Caco-2 (cell line): ENCODE results near the gene CSNK1A1. TPM values are rescaled to one million over a fixed set of nuclear protein-coding genes. Genes with fewer than 3 reads are reported as not detected.

Experiments
- Bru-seq: library from RNA; stranded (reverse); fragments of 400-500 nt; gene quantifications from one replicate; lab custom pipeline; 2021; lab: Mats Ljungman, UMichigan
- BruChase-seq, 2 experiments: library from RNA; stranded (reverse); fragments of 400-500 nt; gene quantifications; one replicate each; lab custom pipeline; 2021; lab: Mats Ljungman, UMichigan
- BruUV-seq: library from RNA; stranded (reverse); fragments of 400-500 nt; replicated peaks from 2 replicates; lab custom pipeline; 2021; lab: Mats Ljungman, UMichigan
- CTCF ChIA-PET: fragments of 300-600 bp; sonication (Branson Sonifier 250); formaldehyde crosslinking; loops from one replicate; lab custom pipeline; 2022; ENCODE audit warnings: antibody characterized with exemption; lab: Charles Lee
- POLR2A ChIA-PET: fragments of 300-600 bp; sonication (Branson Sonifier 250); formaldehyde crosslinking; loops from one replicate; lab custom pipeline; 2022; ENCODE audit warnings: antibody characterized with exemption; lab: Charles Lee
- DNase-seq, 2 experiments: peaks; one replicate each; pipeline versions ENCODE4 v3.0.0 to v3.0.0-alpha.2; 2020 to 2022
- H3K27me3 ChIP-seq: replicated peaks from 2 replicates; pipeline ENCODE4 v1.6.0; 2011; ENCODE audit warnings: low read length; ENCODE audit not compliant: control insufficient read depth, insufficient read depth
- H3K36me3 ChIP-seq: 2 replicates; pipeline ENCODE4 v1.5.1; 2011; ENCODE audit warnings: low read length; ENCODE audit not compliant: control insufficient read depth, insufficient read depth
- H3K4me1 ChIP-seq: fragments of 250-450 bp; sonication (Bioruptor Pico); 2 replicates; pipeline ENCODE4 v1.5.1; 2020; ENCODE audit warnings: mild to moderate bottlenecking
- H3K4me3 ChIP-seq: 2 replicates; pipeline ENCODE4 v1.5.1; 2011; ENCODE audit warnings: low read depth, mild to moderate bottlenecking, control low read depth, low read length
- H3K9me3 ChIP-seq: fragments of 250-450 bp; sonication (Bioruptor Pico); 2 replicates; pipeline ENCODE4 v1.5.1; 2020; ENCODE audit warnings: mild to moderate bottlenecking, moderate library complexity
- H3K27ac Mint-ChIP-seq: one replicate; pipeline ENCODE4 v1.8.0; 2022; ENCODE audit warnings: mixed read lengths; ENCODE audit not compliant: unreplicated experiment
- H3K27me3 Mint-ChIP-seq: one replicate; pipeline ENCODE4 v1.8.0; 2022; ENCODE audit warnings: mixed read lengths; ENCODE audit not compliant: insufficient read depth, unreplicated experiment
- H3K36me3 Mint-ChIP-seq: one replicate; pipeline ENCODE4 v1.8.0; 2022; ENCODE audit warnings: mild to moderate bottlenecking, mixed read lengths; ENCODE audit not compliant: insufficient read depth, unreplicated experiment
- H3K4me1 Mint-ChIP-seq: one replicate; pipeline ENCODE4 v1.8.0; 2022; ENCODE audit warnings: low read depth, mixed read lengths; ENCODE audit not compliant: unreplicated experiment
- H3K4me3 Mint-ChIP-seq: one replicate; pipeline ENCODE4 v1.8.0; 2022; ENCODE audit warnings: mild to moderate bottlenecking, moderate library complexity, mixed read lengths; ENCODE audit not compliant: unreplicated experiment
- H3K9me3 Mint-ChIP-seq: one replicate; pipeline ENCODE4 v1.8.0; 2022; ENCODE audit warnings: mixed read lengths; ENCODE audit not compliant: unreplicated experiment
- intact Hi-C: fragments of 100-400 bp; cut with micrococcal nuclease; formaldehyde crosslinking; loops from one replicate; pipeline ENCODE4 v1.10.0; 2022; ENCODE audit not compliant: unreplicated experiment
- long read RNA-seq: library from polyadenylated mRNA; stranded (forward); transcript quantifications from one replicate; pipeline ENCODE4 v2.0.0, GENCODE V29; 2022
- total RNA-seq: library from RNA; stranded (reverse); gene quantifications from 2 replicates; pipeline ENCODE4 v1.2.3, GENCODE V29; 2022
- TF ChIP-seq, protein P1 (sequence below), 2 experiments: fragments of 200-600 bp in 1 of 2; IDR thresholded peaks; 1 replicate in 1 of 2; 2 replicates in 1 of 2; pipeline versions ENCODE4 v1.5.1 to v1.8.0; 2011 to 2022; ENCODE audit warnings: antibody characterized with exemption in 1 of 2, control low read depth in 1 of 2, inconsistent platforms in 1 of 2, low read depth in 1 of 2, low read length in 1 of 2, mild to moderate bottlenecking in 1 of 2, moderate library complexity in 1 of 2; ENCODE audit not compliant: insufficient read depth in 1 of 2, severe bottlenecking in 1 of 2, unreplicated experiment in 1 of 2

The CSNK1A1 gene
- 252 and 264 TPM in 2 replicates for total RNA-seq
- Bru-seq, nascent RNA = percentile 97 among the genes with signal in this experiment
- percentile 94 among the genes with signal in this experiment for BruChase-seq, experiment 1, labeled RNA remaining after a 2-hour chase
- percentile 94 among the genes with signal in this experiment for BruChase-seq, experiment 2, labeled RNA remaining after a 6-hour chase
- long read RNA-seq, full-length matches to known transcripts = 209 of 296 reads
- long read RNA-seq, partial matches to known transcripts = 39 of 296 reads
- long read RNA-seq, other reads (novel, unspliced or antisense) = 48 of 296 reads

DNA sequence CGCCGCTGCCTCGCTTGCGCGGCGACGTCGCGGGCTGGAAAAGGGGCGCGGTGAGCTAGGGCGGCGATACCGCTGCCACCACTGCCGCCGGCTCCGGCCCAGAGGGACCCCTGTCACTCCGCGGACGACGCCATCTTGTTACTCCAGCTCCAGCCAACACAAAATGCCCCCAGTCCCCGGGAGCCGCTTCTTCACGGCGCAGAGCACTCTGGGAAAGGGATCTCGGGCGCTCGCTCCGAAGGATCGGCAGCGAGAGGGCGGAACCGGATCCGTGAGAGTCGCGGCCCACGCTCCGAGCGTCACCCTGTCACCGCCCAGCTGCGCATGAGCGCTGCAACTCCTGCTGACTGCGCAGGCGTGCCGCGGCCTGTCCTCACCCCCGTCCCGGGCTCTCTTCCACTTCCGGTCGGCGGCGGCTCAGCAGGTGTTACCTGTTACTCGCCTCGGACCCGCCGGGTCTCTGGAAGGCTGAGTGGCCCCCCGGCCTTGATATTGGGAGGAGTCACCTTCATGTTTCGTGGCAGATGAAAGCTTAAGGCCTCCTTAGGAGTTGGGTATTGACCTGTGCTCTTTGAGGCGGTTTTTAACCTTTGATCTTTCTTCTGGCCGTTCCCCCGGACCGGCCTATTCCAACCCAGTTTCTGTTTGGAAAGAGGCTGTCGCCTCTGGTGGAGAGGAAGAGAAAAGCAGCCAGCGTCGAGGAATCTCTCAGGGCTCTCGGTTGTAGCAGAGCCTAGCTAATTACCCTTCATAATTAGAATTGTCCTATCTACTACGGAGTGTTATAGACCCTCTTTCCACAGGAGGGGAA lies at the start of gene CSNK1A1:
Gene CSNK1A1 (minus strand): TSS at position 213 of the 811 bp plus-strand sequence. CDS start 475 bp downstream, outside the sequence.
- Histone ChIP-seq H3K4me1 (peaks cover 30% of the 10 kb centered on the region), H3K27me3 (no peaks in the 10 kb centered on the region), H3K36me3 (no peaks in the 10 kb centered on the region), H3K9me3 (no peaks in the 10 kb centered on the region), H3K4me3 (peak within 1 kb of the TSS; percentile 76)
- Mint-ChIP-seq H3K9me3 (no peaks in the 10 kb centered on the region), H3K36me3 (peaks cover 51% of the 10 kb centered on the region), H3K4me3 (peak within 1 kb of the TSS; percentile 99), H3K27me3 (no peaks in the 10 kb centered on the region), H3K4me1 (peaks cover 16% of the 10 kb centered on the region), H3K27ac (peak within 1 kb of the TSS; percentile 99)
- DNase-seq = peak; percentile 99
- ChIA-PET POLR2A (interaction anchor here (0.6 to 1.7 kb wide), 11 partner anchors 8 to 194 kb away, joined by 3 to 16 read pairs (median 4); partner anchors contain the start of gene PCYOX1L), CTCF (interaction anchor here (0.6 to 1.6 kb wide), 17 partner anchors 9 to 194 kb away, joined by 3 to 11 read pairs (median 3); partner anchors contain the start of gene PCYOX1L)
- TSS peak; percentile 78 for BruUV-seq
- TF ChIP-seq, protein P1, sequence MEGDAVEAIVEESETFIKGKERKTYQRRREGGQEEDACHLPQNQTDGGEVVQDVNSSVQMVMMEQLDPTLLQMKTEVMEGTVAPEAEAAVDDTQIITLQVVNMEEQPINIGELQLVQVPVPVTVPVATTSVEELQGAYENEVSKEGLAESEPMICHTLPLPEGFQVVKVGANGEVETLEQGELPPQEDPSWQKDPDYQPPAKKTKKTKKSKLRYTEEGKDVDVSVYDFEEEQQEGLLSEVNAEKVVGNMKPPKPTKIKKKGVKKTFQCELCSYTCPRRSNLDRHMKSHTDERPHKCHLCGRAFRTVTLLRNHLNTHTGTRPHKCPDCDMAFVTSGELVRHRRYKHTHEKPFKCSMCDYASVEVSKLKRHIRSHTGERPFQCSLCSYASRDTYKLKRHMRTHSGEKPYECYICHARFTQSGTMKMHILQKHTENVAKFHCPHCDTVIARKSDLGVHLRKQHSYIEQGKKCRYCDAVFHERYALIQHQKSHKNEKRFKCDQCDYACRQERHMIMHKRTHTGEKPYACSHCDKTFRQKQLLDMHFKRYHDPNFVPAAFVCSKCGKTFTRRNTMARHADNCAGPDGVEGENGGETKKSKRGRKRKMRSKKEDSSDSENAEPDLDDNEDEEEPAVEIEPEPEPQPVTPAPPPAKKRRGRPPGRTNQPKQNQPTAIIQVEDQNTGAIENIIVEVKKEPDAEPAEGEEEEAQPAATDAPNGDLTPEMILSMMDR (IDR thresholded peaks at IDR 0.05; ENCODE audit: insufficient read depth in 1 of 2, low read depth in 1 of 2, low read length in 1 of 2, severe bottlenecking in 1 of 2, unreplicated experiment in 1 of 2) = peak; percentile 80
- intact Hi-C loops = loop anchor here (1.0 to 5.0 kb wide), 6 partner anchors 34 to 109 kb away; no protein-coding TSS in a partner anchor

DNA sequence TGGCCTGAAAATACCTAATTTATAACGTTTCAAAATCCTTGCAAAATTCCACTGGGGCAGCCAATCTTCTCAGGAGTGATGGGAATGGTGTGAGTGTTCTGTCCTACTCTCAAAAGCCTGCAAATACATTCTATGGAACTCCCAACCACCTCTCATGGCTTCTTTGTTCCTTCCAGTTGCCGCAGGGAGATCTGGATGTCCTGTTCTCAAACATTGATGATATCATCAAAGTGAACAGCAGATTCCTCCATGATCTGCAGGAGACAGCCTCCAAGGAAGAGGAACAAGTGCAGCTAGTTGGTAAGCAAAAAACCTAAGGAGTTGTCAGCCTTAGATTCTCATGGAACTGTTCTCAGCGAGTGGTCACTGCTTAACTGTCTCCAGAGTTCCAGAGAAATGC lies 49.7 kb upstream of the CSNK1A1 start:
- ChIA-PET CTCF (interaction anchor here (1.1 kb wide), 1 partner anchor 18 kb away, joined by 3 read pairs; no protein-coding TSS in a partner anchor), POLR2A (no interaction called here)
- no TSS peak for BruUV-seq
- no peak overlapping the region for H3K4me3 Mint-ChIP-seq
- no peaks in the 10 kb centered on the region for H3K27me3 Mint-ChIP-seq
- DNase-seq = no peak
- Histone ChIP-seq H3K4me1 (peaks cover 32% of the 10 kb centered on the region), H3K9me3 (no peaks in the 10 kb centered on the region), H3K4me3 (no peak overlapping the region), H3K27me3 (no peaks in the 10 kb centered on the region), H3K36me3 (no peaks in the 10 kb centered on the region)
- no peaks in the 10 kb centered on the region for H3K9me3 Mint-ChIP-seq
- H3K4me1 Mint-ChIP-seq = peaks cover 29% of the 10 kb centered on the region
- intact Hi-C loops = no loop called here
- H3K27ac Mint-ChIP-seq = peak overlapping the region; percentile 28
- H3K36me3 Mint-ChIP-seq = no peaks in the 10 kb centered on the region
- TF ChIP-seq, protein P1 (IDR thresholded peaks at IDR 0.05; ENCODE audit: insufficient read depth in 1 of 2, low read depth in 1 of 2, low read length in 1 of 2, severe bottlenecking in 1 of 2, unreplicated experiment in 1 of 2) = no peak

DNA sequence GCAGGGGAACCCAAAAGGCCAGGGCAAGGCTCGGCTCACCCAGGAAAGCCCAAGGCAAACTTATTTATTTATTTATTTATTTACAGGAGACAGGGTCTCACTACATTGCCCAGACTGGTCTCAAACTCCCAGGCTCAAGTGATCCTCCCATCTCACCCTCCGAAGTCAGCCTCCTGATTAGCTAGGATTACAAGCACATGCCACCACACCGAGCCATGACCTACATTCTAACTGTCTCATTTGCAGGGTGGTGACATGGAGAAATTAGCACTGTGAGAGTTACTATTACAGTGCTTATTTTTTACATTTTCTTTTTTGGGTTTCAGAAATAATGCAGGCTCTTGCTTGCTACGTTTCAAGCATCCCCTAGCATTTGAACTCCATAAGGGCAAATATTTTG lies 48.1 kb upstream of the CSNK1A1 start:
- ChIA-PET POLR2A (no interaction called here), CTCF (interaction anchor here (1.0 kb wide), 1 partner anchor 19 kb away, joined by 3 read pairs; no protein-coding TSS in a partner anchor)
- no peak overlapping the region for H3K4me3 Mint-ChIP-seq
- H3K36me3 Mint-ChIP-seq = no peaks in the 10 kb centered on the region
- TF ChIP-seq, protein P1 (IDR thresholded peaks at IDR 0.05; ENCODE audit: insufficient read depth in 1 of 2, low read depth in 1 of 2, low read length in 1 of 2, severe bottlenecking in 1 of 2, unreplicated experiment in 1 of 2) = no peak
- Histone ChIP-seq H3K4me1 (peaks cover 18% of the 10 kb centered on the region), H3K4me3 (no peak overlapping the region), H3K27me3 (no peaks in the 10 kb centered on the region), H3K36me3 (no peaks in the 10 kb centered on the region), H3K9me3 (no peaks in the 10 kb centered on the region)
- no TSS peak for BruUV-seq
- H3K9me3 Mint-ChIP-seq = no peaks in the 10 kb centered on the region
- no peaks in the 10 kb centered on the region for H3K27me3 Mint-ChIP-seq
- intact Hi-C loops = no loop called here
- DNase-seq = no peak
- no peak overlapping the region for H3K27ac Mint-ChIP-seq
- peaks cover 21% of the 10 kb centered on the region for H3K4me1 Mint-ChIP-seq
